Gastroesophageal sphincter (tissue), 4 donors: Measurements from ENCODE around the gene NRP1. TPM values are rescaled to one million over a fixed set of nuclear protein-coding genes. Genes with fewer than 3 reads are reported as not detected.
A peak's percentile ranks its signal among the peaks of the same experiment; 100 is the strongest.

Experiments
- ATAC-seq: fragments of 150-250 bp; one replicate; pipeline ENCODE4 v1.9.1; 2016; ENCODE audit warnings: mild to moderate bottlenecking, moderate library complexity
- H3K27ac ChIP-seq, 4 donors: fragments of 200-600 bp; sonication (generic) in 3 of 4; 1 replicate in 3 of 4; 2 replicates in 1 of 4; pipeline ENCODE4 v1.5.1; 2016 to 2019
- H3K27me3 ChIP-seq: fragments of 200-600 bp; sonication (generic); one replicate; pipeline ENCODE4 v1.5.1; 2019
- H3K36me3 ChIP-seq, 2 donors: fragments of 200-600 bp; sonication (generic); one replicate each; pipeline ENCODE4 v1.5.1; 2019; ENCODE audit warnings: control low read depth in 1 of 2
- H3K4me1 ChIP-seq, 3 donors: fragments of 200-600 bp; sonication (generic); 1 replicate in 2 of 3; 2 replicates in 1 of 3; pipeline ENCODE4 v1.5.1; 2016 to 2019; ENCODE audit warnings: control low read depth in 2 of 3
- H3K4me3 ChIP-seq, 2 donors: fragments of 200-600 bp; sonication (generic); one replicate each; pipeline ENCODE4 v1.5.1; 2019; ENCODE audit warnings: mild to moderate bottlenecking in 1 of 2, moderate library complexity in 1 of 2
- H3K9me3 ChIP-seq, 3 donors: fragments of 200-600 bp; sonication (generic); one replicate each; pipeline ENCODE4 v1.5.1; 2017 to 2019; ENCODE audit warnings: control low read depth in 2 of 3
- EP300 ChIP-seq: sonication (generic); formaldehyde crosslinking; IDR thresholded peaks from one replicate; pipeline ENCODE4 v1.6.1; 2017; ENCODE audit warnings: antibody characterized with exemption, mild to moderate bottlenecking
- POLR2A ChIP-seq, 2 donors: fragments of 450-650 bp; IDR thresholded peaks; one replicate each; pipeline ENCODE4 v1.6.1; 2017; ENCODE audit warnings: antibody characterized with exemption in 2 of 2, mild to moderate bottlenecking in 2 of 2, moderate library complexity in 1 of 2
- POLR2AphosphoS5 ChIP-seq: sonication (generic); formaldehyde crosslinking; IDR thresholded peaks from one replicate; pipeline ENCODE4 v1.6.1; 2017; ENCODE audit warnings: antibody characterized with exemption
- WGBS, 2 donors: methylation state at CpG; one replicate each; pipeline ENCODE4 v1.1.5; 2018; ENCODE audit warnings: low coverage in 1 of 2; 5-methylcytosine and 5-hydroxymethylcytosine counted together
- total RNA-seq, 4 donors: library from RNA; depleted of rRNA; stranded (reverse); fragments of >200 nt; gene quantifications; one replicate each; pipeline ENCODE4 v1.1.0, GENCODE V29; 2016
- TF ChIP-seq, protein P1 (sequence below), 4 experiments: fragments of 200-600 bp in 2 of 4; fragments of 450-650 bp in 2 of 4; sonication (generic) in 1 of 4; IDR thresholded peaks; one replicate each; pipeline ENCODE4 v1.5.1; 2017 to 2019; ENCODE audit warnings: antibody characterized with exemption in 4 of 4, mild to moderate bottlenecking in 2 of 4, moderate library complexity in 2 of 4

The NRP1 gene
- total RNA-seq, 4 donors from 2014 or later = 43.4 to 95.4 (median 52.7) TPM

GRCh38 chr10:33201056-33201780 is 133.2 kb downstream of the NRP1 start:
- no peak for ATAC-seq
- 73 to 95% methylated on average over 4 of the region's 4 CpGs for WGBS, 2 donors
- H3K36me3 ChIP-seq = peaks cover 4 to 69% of the 10 kb centered on the region in 2 donors

DNA sequence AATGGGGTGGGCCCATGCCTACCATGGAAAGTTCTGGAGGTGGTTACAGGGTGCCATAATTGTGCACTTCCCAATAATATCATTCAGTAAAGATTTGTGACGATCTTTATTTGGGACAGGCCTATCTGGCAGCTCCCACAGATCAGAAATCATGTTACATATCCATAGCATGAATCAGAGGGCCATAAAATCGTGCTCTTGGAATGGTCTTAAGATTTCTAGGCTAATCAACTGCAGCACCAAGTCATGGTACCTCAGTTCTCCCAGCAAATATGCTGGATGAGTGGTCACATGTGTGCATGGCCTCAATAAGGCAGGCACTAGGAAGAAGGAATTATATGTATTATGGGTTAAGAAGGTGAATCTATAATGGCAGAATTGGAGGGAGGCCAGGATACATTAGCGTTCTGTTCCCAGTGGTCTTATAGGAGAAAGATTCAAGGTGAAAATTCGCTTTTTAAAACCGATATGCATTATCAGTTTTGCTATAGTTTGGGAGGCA is 134.7 kb downstream of the NRP1 start:
- ATAC-seq = no peak
- no peak for TF ChIP-seq EP300
- TF ChIP-seq POLR2A (IDR thresholded peaks at IDR 0.05) = no peak
- TF ChIP-seq, protein P1, sequence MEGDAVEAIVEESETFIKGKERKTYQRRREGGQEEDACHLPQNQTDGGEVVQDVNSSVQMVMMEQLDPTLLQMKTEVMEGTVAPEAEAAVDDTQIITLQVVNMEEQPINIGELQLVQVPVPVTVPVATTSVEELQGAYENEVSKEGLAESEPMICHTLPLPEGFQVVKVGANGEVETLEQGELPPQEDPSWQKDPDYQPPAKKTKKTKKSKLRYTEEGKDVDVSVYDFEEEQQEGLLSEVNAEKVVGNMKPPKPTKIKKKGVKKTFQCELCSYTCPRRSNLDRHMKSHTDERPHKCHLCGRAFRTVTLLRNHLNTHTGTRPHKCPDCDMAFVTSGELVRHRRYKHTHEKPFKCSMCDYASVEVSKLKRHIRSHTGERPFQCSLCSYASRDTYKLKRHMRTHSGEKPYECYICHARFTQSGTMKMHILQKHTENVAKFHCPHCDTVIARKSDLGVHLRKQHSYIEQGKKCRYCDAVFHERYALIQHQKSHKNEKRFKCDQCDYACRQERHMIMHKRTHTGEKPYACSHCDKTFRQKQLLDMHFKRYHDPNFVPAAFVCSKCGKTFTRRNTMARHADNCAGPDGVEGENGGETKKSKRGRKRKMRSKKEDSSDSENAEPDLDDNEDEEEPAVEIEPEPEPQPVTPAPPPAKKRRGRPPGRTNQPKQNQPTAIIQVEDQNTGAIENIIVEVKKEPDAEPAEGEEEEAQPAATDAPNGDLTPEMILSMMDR (IDR thresholded peaks at IDR 0.05) = no peak
- TF ChIP-seq POLR2AphosphoS5 = no peak
- peaks cover 0 to 20% (median 0%) of the 10 kb centered on the region in 3 donors for H3K4me1 ChIP-seq
- WGBS, 2 donors = 87 to 97% methylated on average over 4 to 5 of the region's 5 CpGs
- no peaks in the 10 kb centered on the region for H3K9me3 ChIP-seq
- peaks cover 4 to 61% of the 10 kb centered on the region in 2 donors for H3K36me3 ChIP-seq
- no peaks in the 10 kb centered on the region for H3K27me3 ChIP-seq
- H3K4me3 ChIP-seq = no peak overlapping the region
- H3K27ac ChIP-seq = no peak overlapping the region

More at GRCh38 chr10:33201056-33201780, 133.2 kb downstream of the NRP1 start:
- no peak for TF ChIP-seq EP300
- TF ChIP-seq, protein P1 (IDR thresholded peaks at IDR 0.05) = no peak
- TF ChIP-seq POLR2AphosphoS5 = no peak
- no peak for TF ChIP-seq POLR2A (IDR thresholded peaks at IDR 0.05)
- no peak overlapping the region for H3K4me3 ChIP-seq
- no peaks in the 10 kb centered on the region for H3K27me3 ChIP-seq
- H3K9me3 ChIP-seq = no peaks in the 10 kb centered on the region
- peaks cover 0 to 15% (median 0%) of the 10 kb centered on the region in 3 donors for H3K4me1 ChIP-seq
- H3K27ac ChIP-seq = peak overlapping the region in 1 of 4 donors; percentile 0

- TF ChIP-seq POLR2AphosphoS5 (no peak), EP300 (no peak), POLR2A (IDR thresholded peaks at IDR 0.05) (no peak)
- TF ChIP-seq, protein P1 (IDR thresholded peaks at IDR 0.05) = no peak
- Histone ChIP-seq H3K4me3 (no peak overlapping the region), H3K27me3 (no peaks in the 10 kb centered on the region), H3K9me3 (no peaks in the 10 kb centered on the region), H3K36me3 (peaks cover 4 to 56% of the 10 kb centered on the region in 2 donors), H3K27ac (no peak overlapping the region), H3K4me1 (peaks cover 4 to 31% (median 7%) of the 10 kb centered on the region in 3 donors)
- 89 to 100% methylated on average over 1 to 2 of the region's 2 CpGs for WGBS, 2 donors
- no peak for ATAC-seq
Observed at GRCh38 chr10:33198610-33199009, 135.9 kb downstream of the NRP1 start.

GRCh38 chr10:33196710-33197491 is 137.6 kb downstream of the NRP1 start:
- Histone ChIP-seq H3K4me3 (no peak overlapping the region), H3K27me3 (no peaks in the 10 kb centered on the region), H3K27ac (peak overlapping the region in 3 of 4 donors; percentile 31 to 54 (median 53)), H3K9me3 (no peaks in the 10 kb centered on the region), H3K36me3 (peaks cover 4 to 44% of the 10 kb centered on the region in 2 donors), H3K4me1 (peaks cover 5 to 43% (median 11%) of the 10 kb centered on the region in 3 donors)
- no peak for TF ChIP-seq EP300
- TF ChIP-seq, protein P1 (IDR thresholded peaks at IDR 0.05) = no peak
- TF ChIP-seq POLR2AphosphoS5 = no peak
- no peak for TF ChIP-seq POLR2A (IDR thresholded peaks at IDR 0.05)
- ATAC-seq = peak; percentile 34
- 34 to 53% methylated on average over 9 to 11 of the region's 16 CpGs for WGBS, 2 donors
